ENCODE results near the gene GPR42.
"Not testable (repeated sequence)": the region's sequence is repeated elsewhere in the genome, so short reads cannot be mapped to it uniquely, and the experiment has no call there.

GPR42 gene

DNA sequence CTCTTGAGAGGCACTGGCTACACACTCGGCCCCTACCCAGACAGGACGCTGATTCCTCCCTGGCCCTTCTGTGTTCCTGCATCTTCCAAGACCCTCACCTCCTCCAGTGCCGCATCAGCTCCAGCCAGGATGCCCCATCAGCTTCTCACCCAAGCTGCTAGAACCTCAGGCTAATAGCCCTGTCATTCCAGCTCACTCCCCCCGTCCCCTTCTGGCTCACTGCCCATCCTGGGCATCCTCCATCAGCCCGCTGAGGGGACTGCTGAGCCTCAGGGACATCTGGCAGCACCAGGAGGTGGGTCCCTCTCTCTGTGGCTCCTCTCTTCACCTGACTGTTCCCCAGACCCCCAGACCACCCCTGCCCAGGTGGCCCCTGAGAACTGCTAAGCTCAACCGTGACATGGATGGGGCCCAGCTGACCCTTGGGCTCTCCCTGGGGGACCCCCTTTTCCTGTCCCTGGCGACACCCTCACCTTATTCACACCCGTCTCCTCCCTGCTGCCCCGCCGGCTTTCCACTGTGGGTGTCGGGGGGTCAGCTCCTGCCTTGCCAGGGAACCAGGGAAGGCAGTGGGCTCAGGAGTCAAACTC lies 7.8 kb upstream of the GPR42 start:
- Mint-ChIP-seq H3K27me3 (ENCODE audit: low read depth) (peaks cover 6% of the 10 kb centered on the region), H3K27ac (no peak overlapping the region), H3K36me3 (ENCODE audit: low read depth) (no peaks in the 10 kb centered on the region), H3K4me1 (peaks cover 3% of the 10 kb centered on the region), H3K9me3 (no peaks in the 10 kb centered on the region), H3K4me3 (no peak overlapping the region)
- TF ChIP-seq, protein P1, sequence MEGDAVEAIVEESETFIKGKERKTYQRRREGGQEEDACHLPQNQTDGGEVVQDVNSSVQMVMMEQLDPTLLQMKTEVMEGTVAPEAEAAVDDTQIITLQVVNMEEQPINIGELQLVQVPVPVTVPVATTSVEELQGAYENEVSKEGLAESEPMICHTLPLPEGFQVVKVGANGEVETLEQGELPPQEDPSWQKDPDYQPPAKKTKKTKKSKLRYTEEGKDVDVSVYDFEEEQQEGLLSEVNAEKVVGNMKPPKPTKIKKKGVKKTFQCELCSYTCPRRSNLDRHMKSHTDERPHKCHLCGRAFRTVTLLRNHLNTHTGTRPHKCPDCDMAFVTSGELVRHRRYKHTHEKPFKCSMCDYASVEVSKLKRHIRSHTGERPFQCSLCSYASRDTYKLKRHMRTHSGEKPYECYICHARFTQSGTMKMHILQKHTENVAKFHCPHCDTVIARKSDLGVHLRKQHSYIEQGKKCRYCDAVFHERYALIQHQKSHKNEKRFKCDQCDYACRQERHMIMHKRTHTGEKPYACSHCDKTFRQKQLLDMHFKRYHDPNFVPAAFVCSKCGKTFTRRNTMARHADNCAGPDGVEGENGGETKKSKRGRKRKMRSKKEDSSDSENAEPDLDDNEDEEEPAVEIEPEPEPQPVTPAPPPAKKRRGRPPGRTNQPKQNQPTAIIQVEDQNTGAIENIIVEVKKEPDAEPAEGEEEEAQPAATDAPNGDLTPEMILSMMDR (IDR thresholded peaks at IDR 0.05; ENCODE audit: unreplicated experiment in 3 of 3) = no peak

DNA sequence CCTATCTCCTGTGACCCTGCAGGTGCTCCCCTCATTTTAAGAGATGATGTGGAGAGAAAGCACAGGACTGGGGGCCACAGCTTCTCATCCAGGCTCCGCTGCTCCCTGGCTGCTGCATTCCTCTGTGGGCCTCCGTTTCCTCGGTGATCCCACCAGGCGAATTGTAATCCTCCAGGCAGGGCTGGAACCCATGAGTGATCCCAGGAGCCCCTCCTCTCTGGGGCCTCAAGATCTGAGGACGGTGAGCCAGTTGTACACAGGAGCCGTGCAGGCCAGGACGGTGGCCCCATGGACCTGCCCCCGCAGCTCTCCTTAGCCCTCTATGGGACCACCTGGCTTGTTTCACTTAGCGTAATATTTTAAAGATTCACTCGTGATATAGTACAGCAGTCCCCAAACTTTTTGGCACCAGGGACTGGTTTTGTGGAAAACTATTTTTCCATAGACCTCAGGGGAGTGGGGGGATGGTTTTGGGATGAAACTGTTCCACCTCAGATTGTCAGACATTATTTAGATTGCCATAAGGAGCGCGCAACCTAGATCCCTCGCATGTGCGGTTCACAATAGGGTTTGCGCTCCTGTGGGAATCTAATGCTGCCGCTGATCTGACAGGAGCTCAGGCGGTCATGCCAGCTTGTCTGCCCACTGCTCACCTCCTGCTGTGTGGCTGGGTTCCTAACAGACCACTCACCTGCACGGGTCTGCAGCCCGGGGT lies 7.0 kb upstream of the GPR42 start:
- no peaks in the 10 kb centered on the region for H3K4me1 Mint-ChIP-seq
- peaks cover 9% of the 10 kb centered on the region for H3K27me3 Mint-ChIP-seq (ENCODE audit: low read depth)
- H3K4me3 Mint-ChIP-seq = no peak overlapping the region
- no peaks in the 10 kb centered on the region for H3K36me3 Mint-ChIP-seq (ENCODE audit: low read depth)
- no peaks in the 10 kb centered on the region for H3K9me3 Mint-ChIP-seq
- no peak overlapping the region for H3K27ac Mint-ChIP-seq
- TF ChIP-seq, protein P1 (IDR thresholded peaks at IDR 0.05; ENCODE audit: unreplicated experiment in 3 of 3) = no peak

DNA sequence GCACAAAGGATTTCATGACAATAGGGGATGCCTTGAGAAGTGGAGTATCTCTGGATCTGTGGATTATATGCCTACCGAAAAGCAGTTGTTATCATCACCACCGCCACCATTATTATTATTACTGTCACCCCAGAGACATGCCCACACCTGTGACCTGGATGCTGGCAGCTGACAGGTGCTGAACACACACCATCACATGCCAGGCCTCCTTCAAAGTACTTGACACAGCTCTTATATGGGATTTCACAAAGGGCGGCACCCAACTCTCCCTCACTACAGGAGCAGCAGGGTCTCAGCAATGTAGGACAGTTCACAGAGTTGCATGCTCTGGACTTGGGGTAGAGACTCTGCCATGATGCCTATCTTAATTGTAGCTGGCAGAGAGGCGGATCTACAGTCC lies 5.6 kb upstream of the GPR42 start:
- Mint-ChIP-seq H3K9me3 (no peaks in the 10 kb centered on the region), H3K36me3 (ENCODE audit: low read depth) (no peaks in the 10 kb centered on the region), H3K27ac (no peak overlapping the region), H3K4me1 (no peaks in the 10 kb centered on the region), H3K27me3 (ENCODE audit: low read depth) (peaks cover 9% of the 10 kb centered on the region), H3K4me3 (no peak overlapping the region)
- TF ChIP-seq, protein P1 (IDR thresholded peaks at IDR 0.05; ENCODE audit: unreplicated experiment in 3 of 3) = no peak

DNA sequence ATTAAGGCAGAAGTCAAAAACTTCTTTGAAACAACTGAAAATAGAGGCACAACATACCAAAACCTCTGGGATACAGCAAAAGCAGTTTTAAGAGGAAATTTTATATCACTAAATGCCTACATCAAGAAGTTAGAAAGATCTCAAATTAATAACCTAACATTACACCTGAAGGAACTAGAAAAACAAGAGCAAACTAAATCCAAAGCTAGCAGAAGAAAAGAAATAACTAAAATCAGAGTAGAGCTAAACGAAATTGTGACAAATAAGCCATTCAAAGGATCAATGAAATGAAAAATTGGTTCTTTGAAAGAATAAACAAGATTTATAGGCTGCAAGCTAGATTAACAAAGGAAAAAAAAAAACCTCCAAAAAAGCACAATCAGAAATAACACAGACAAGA lies 2.5 kb upstream of the GPR42 start:
- Mint-ChIP-seq H3K36me3 (ENCODE audit: low read depth) (no peaks in the 10 kb centered on the region), H3K27ac (no peak overlapping the region), H3K4me3 (no peak overlapping the region), H3K9me3 (no peaks in the 10 kb centered on the region), H3K27me3 (ENCODE audit: low read depth) (peaks cover 5% of the 10 kb centered on the region), H3K4me1 (no peaks in the 10 kb centered on the region)
- TF ChIP-seq, protein P1 (IDR thresholded peaks at IDR 0.05; ENCODE audit: unreplicated experiment in 3 of 3) = no peak

DNA sequence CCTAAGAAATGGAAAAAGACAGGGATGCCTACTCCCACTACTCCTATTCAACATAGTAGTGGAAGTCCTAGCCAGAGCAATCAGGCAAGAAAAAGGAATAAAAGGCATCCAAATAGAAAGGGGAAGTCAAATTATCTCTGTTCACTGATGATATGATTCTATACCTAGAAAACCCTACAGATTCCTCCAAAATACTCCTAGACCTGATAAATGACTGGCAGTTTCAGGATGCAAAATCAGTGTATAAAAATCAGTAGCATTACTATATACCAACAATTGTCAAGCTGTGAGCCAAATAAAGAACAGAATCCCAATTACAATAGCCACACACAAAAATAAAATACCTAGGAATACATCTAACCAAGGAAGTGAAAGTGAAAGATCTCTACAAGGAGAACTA lies 1.3 kb upstream of the GPR42 start:
- Mint-ChIP-seq H3K36me3 (ENCODE audit: low read depth) (no peaks in the 10 kb centered on the region), H3K9me3 (no peaks in the 10 kb centered on the region), H3K4me3 (no peak overlapping the region), H3K27me3 (ENCODE audit: low read depth) (peaks cover 5% of the 10 kb centered on the region), H3K4me1 (no peaks in the 10 kb centered on the region), H3K27ac (no peak overlapping the region)
- TF ChIP-seq, protein P1 (IDR thresholded peaks at IDR 0.05; ENCODE audit: unreplicated experiment in 3 of 3) = no peak

DNA sequence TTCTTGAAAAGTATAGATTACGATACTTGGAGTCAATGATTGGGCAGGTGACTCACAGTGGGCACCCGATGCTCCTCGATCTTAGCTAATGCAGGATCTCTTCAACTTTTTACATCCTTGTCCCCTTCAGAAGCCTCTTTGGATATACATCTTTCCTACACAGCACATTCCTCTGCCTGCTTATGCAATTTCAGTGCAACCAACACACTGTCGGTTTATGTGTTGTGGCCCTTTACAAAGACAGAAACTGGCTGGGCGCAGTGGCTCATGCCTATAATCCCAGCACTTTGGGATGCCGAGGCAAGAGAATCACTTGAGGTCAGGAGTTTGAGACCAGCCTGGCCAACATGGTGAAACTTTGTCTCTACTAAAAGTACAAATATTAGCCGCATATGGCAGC lies 2.6 kb downstream of the GPR42 start:
- Mint-ChIP-seq H3K27ac (no peak overlapping the region), H3K36me3 (ENCODE audit: low read depth) (no peaks in the 10 kb centered on the region), H3K27me3 (ENCODE audit: low read depth) (peaks cover 9% of the 10 kb centered on the region), H3K9me3 (no peaks in the 10 kb centered on the region), H3K4me3 (no peak overlapping the region), H3K4me1 (no peaks in the 10 kb centered on the region)
- TF ChIP-seq, protein P1 (IDR thresholded peaks at IDR 0.05; ENCODE audit: unreplicated experiment in 3 of 3) = no peak

DNA sequence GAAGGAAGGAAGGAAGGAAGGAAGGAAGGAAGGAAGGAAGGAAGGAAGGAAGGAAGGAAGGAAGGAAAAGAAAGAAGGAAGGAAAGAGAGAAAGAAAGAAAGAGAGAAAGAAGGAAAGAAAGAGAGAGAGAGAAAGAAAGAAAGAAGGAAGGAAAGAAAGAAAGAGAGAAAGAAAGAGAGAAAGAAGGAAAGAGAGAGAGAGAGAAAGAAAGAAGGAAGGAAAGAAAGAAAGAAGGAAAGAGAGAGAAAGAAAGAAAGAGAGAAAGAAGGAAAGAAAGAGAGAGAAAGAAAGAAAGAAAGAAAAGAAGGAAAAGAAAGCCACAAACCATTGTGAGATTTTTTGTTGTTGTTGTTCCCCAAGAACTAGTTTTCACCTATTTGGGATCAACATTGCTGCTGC lies 3.2 kb downstream of the GPR42 start:
- H3K4me3 Mint-ChIP-seq; H3K27me3 Mint-ChIP-seq (ENCODE audit: low read depth); H3K27ac Mint-ChIP-seq; H3K36me3 Mint-ChIP-seq (ENCODE audit: low read depth); H3K9me3 Mint-ChIP-seq; H3K4me1 Mint-ChIP-seq: not testable (repeated sequence)
